Karpas-422 (cell line): ENCODE results near the gene TMEM126A. TPM values are rescaled to one million over a fixed set of nuclear protein-coding genes. Genes with fewer than 3 reads are reported as not detected.
"Not testable (repeated sequence)": the region's sequence is repeated elsewhere in the genome, so short reads cannot be mapped to it uniquely, and the experiment has no call there.

Experiments
- DNase-seq: peaks from one replicate; pipeline ENCODE4 v3.0.0-alpha.2; 2015
- H2AFZ ChIP-seq: fragments of 200-600 bp; sonication (generic); 2 replicates; pipeline ENCODE4 v1.6.1; 2014; ENCODE audit warnings: antibody characterized with exemption, low read length, mixed read lengths
- H3K27ac ChIP-seq: fragments of 200-600 bp; sonication (generic); 2 replicates; pipeline ENCODE4 v1.5.1; 2014; ENCODE audit warnings: mild to moderate bottlenecking, low read length, moderate library complexity
- H3K27me3 ChIP-seq: fragments of 200-600 bp; sonication (generic); 2 replicates; pipeline ENCODE4 v1.6.1; 2014; ENCODE audit warnings: low read length, mixed read lengths
- H3K36me3 ChIP-seq: fragments of 200-600 bp; sonication (generic); 2 replicates; pipeline ENCODE4 v1.6.1; 2014; ENCODE audit warnings: low read length, mixed read lengths; ENCODE audit not compliant: insufficient read depth
- H3K4me1 ChIP-seq: fragments of 200-600 bp; sonication (generic); 2 replicates; pipeline ENCODE4 v1.6.1; 2014; ENCODE audit warnings: mild to moderate bottlenecking, low read length, mixed read lengths
- H3K4me2 ChIP-seq: fragments of 200-600 bp; sonication (generic); 2 replicates; pipeline ENCODE4 v1.6.1; 2014; ENCODE audit warnings: low read length, low read depth, mild to moderate bottlenecking; ENCODE audit not compliant: poor library complexity, severe bottlenecking
- H3K4me3 ChIP-seq: fragments of 200-600 bp; sonication (generic); 2 replicates; pipeline ENCODE4 v1.5.1; 2014; ENCODE audit warnings: mild to moderate bottlenecking, antibody characterized with exemption, low read length, mixed read lengths
- H3K79me2 ChIP-seq: fragments of 200-600 bp; sonication (generic); 2 replicates; pipeline ENCODE4 v1.6.1; 2014; ENCODE audit warnings: mild to moderate bottlenecking, low read length, mixed read lengths
- H3K9ac ChIP-seq: fragments of 200-600 bp; sonication (generic); 2 replicates; pipeline ENCODE4 v1.6.0; 2014; ENCODE audit warnings: low read length
- H3K9me2 ChIP-seq: fragments of 200-600 bp; sonication (generic), shearing (Covaris generic); replicated peaks from 2 replicates; pipeline ENCODE4 v1.6.0; 2014; ENCODE audit warnings: mild to moderate bottlenecking, low read length, moderate library complexity; ENCODE audit not compliant: insufficient read depth
- H3K9me3 ChIP-seq: fragments of 300-700, 200-600 bp; sonication (generic); 2 replicates; pipeline ENCODE4 v1.6.1; 2014; ENCODE audit warnings: low read length, mixed read lengths
- H4K20me1 ChIP-seq: fragments of 200-600 bp; sonication (generic); 2 replicates; pipeline ENCODE4 v1.6.1; 2014; ENCODE audit warnings: mild to moderate bottlenecking, antibody characterized with exemption, low read length, low read depth; ENCODE audit not compliant: insufficient read depth
- total RNA-seq: library from RNA; depleted of rRNA; stranded (reverse); fragments of >200 nt; shearing (Covaris generic); gene quantifications from 2 replicates; pipeline ENCODE4 v1.2.3, GENCODE V29; 2014; ENCODE audit warnings: low replicate concordance

The TMEM126A gene
- total RNA-seq, 1 experiment from 2014 or later: 77.2 TPM

GRCh38 chr11:85663753-85664614 lies 16.2 kb downstream of the TMEM126A start:
- peaks cover 52% of the 10 kb centered on the region for H4K20me1 ChIP-seq
- no peaks in the 10 kb centered on the region for H3K9me3 ChIP-seq
- H3K36me3 ChIP-seq: peaks cover 46% of the 10 kb centered on the region
- peaks cover 47% of the 10 kb centered on the region for H3K4me1 ChIP-seq
- H3K4me2 ChIP-seq: peak overlapping the region; percentile 89
- H3K27ac ChIP-seq: peak overlapping the region; percentile 81
- H3K79me2 ChIP-seq: peaks cover 59% of the 10 kb centered on the region
- H3K4me3 ChIP-seq: peak overlapping the region; percentile 75
- peak overlapping the region; percentile 93 for H3K9ac ChIP-seq
- no peaks in the 10 kb centered on the region for H3K27me3 ChIP-seq
- peak; percentile 96 for DNase-seq
- 0 out of 2 replicates have a peak overlapping the region, but pooled peaks have one; percentile 12 for H2AFZ ChIP-seq
- no peaks in the 10 kb centered on the region for H3K9me2 ChIP-seq

- peaks cover 50% of the 10 kb centered on the region for H3K79me2 ChIP-seq
These were observed 17.1 kb downstream of the TMEM126A start, which contains the start of gene CREBZF for GRCh38 chr11:85664615-85665481. TSS of gene CREBZF (minus strand) at chr11:85665129. CDS start at chr11:85664875, 254 bp downstream.

GRCh38 chr11:85665733-85666132 lies 18.0 kb downstream of the TMEM126A start:
- H3K4me1 ChIP-seq: peaks cover 30% of the 10 kb centered on the region
- peaks cover 42% of the 10 kb centered on the region for H3K79me2 ChIP-seq
- H3K9me3 ChIP-seq: no peaks in the 10 kb centered on the region
- H3K27ac ChIP-seq: no peak overlapping the region
- peak overlapping the region; percentile 75 for H3K4me3 ChIP-seq
- peak overlapping the region; percentile 68 for H2AFZ ChIP-seq
- H3K9ac ChIP-seq: peak overlapping the region; percentile 93; the same call in 1 of the 2 replicates
- no peaks in the 10 kb centered on the region for H3K9me2 ChIP-seq
- peak overlapping the region; percentile 89 for H3K4me2 ChIP-seq
- DNase-seq: no peak
- H4K20me1 ChIP-seq: peaks cover 34% of the 10 kb centered on the region
- H3K36me3 ChIP-seq: peaks cover 29% of the 10 kb centered on the region
- no peaks in the 10 kb centered on the region for H3K27me3 ChIP-seq

More at GRCh38 chr11:85664615-85665481, 17.1 kb downstream of the TMEM126A start, which contains the start of gene CREBZF:
- DNase-seq: peak; percentile 100
- Histone ChIP-seq H3K27ac (peak within 1 kb of the TSS; percentile 81), H3K9me3 (no peaks in the 10 kb centered on the region), H3K9me2 (no peaks in the 10 kb centered on the region), H2AFZ (peak within 1 kb of the TSS; percentile 68), H3K9ac (peak within 1 kb of the TSS; percentile 93), H4K20me1 (peaks cover 43% of the 10 kb centered on the region), H3K4me1 (peaks cover 39% of the 10 kb centered on the region), H3K36me3 (peaks cover 38% of the 10 kb centered on the region), H3K27me3 (no peaks in the 10 kb centered on the region), H3K4me3 (peak within 1 kb of the TSS; percentile 75), H3K4me2 (peak within 1 kb of the TSS; percentile 89)

- peaks cover 25% of the 10 kb centered on the region for H4K20me1 ChIP-seq
- H3K27ac ChIP-seq: no peak overlapping the region
- H3K9me3 ChIP-seq: no peaks in the 10 kb centered on the region
- peaks cover 20% of the 10 kb centered on the region for H3K36me3 ChIP-seq
- H3K27me3 ChIP-seq: no peaks in the 10 kb centered on the region
- DNase-seq: no peak
- H2AFZ ChIP-seq: peak overlapping the region; percentile 68
- H3K9me2 ChIP-seq: no peaks in the 10 kb centered on the region
- H3K79me2 ChIP-seq: peaks cover 32% of the 10 kb centered on the region
- no peak overlapping the region for H3K9ac ChIP-seq
- no peak overlapping the region for H3K4me2 ChIP-seq
- H3K4me3 ChIP-seq: no peak overlapping the region
- peaks cover 20% of the 10 kb centered on the region for H3K4me1 ChIP-seq
These were observed 18.9 kb downstream of the TMEM126A start for GRCh38 chr11:85666687-85667086.

DNA sequence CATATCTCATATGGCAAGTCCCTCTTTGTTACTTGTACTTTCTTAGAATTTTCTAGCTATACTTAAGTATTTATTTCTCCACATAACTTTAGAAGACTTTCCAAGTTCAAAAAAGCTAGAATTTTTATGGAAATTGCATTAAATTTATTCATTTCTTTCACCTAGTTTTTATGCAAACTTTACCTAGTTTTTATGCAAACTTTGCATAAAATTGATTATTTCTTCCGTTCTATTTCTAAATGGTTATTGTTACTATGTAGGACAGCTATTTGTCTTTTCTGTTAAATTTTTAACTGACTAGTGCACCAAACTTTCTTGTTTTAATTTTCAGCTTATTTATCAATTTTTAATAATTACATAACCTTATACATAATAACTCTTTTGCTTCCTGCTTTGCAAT lies 20.4 kb downstream of the TMEM126A start:
- Histone ChIP-seq H3K4me1 (peaks cover 13% of the 10 kb centered on the region), H3K4me3 (no peak overlapping the region), H3K36me3 (peaks cover 7% of the 10 kb centered on the region), H3K4me2 (no peak overlapping the region), H3K9me3 (no peaks in the 10 kb centered on the region), H3K9ac (no peak overlapping the region), H3K9me2 (no peaks in the 10 kb centered on the region), H2AFZ (no peak overlapping the region), H3K27me3 (peaks cover 6% of the 10 kb centered on the region; the same call in 1 of the 2 replicates), H4K20me1 (peaks cover 12% of the 10 kb centered on the region), H3K79me2 (peaks cover 17% of the 10 kb centered on the region), H3K27ac (no peak overlapping the region)
- DNase-seq: no peak

GRCh38 chr11:85670949-85671663 lies 23.3 kb downstream of the TMEM126A start:
- H3K4me3 ChIP-seq: not testable (repeated sequence)

DNA sequence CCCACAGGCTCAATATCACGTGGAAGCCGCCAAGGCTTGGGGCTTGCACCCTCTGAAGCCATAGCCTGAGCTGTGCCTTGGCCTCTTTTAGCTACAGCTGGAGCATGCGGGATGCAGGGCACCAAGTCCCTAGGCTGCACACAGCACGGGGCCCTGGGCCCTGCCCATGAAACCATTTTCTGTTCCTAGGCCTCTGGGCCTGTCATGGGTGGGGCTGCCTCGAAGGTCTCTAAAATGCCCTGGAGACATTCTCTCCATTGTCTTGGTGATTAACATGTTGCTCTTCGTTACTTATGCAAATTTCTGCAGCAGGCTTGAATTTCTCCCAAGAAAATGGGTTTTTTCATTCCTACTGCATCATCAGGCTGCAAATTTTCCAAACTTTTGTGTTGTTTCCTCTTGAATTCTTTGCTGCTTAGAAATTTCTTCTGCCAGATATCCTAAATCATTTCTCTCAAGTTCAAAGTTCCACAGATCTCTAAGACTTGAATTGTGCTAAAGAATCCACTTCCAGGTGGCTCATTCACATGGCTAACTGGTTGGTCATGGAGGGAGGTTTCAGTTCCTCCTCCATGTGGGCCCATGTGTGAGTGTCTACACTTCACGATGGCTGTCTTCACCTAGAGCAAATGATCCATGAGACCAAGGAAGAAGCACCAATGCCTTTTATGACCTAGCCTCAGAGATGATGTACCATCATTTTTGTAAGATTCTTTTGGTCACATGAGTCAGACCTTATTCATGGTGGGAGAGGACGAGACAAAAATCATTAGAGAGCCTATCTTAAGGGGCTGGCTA lies 24.5 kb downstream of the TMEM126A start:
- H3K9me3 ChIP-seq: no peaks in the 10 kb centered on the region
- H3K4me2 ChIP-seq: no peak overlapping the region
- H3K27ac ChIP-seq: no peak overlapping the region
- no peak overlapping the region for H2AFZ ChIP-seq
- H3K36me3 ChIP-seq: no peaks in the 10 kb centered on the region
- H3K27me3 ChIP-seq: peaks cover 14% of the 10 kb centered on the region; the same call in 1 of the 2 replicates
- H3K79me2 ChIP-seq: no peaks in the 10 kb centered on the region
- peaks cover 6% of the 10 kb centered on the region for H3K4me1 ChIP-seq
- no peaks in the 10 kb centered on the region for H4K20me1 ChIP-seq
- no peak overlapping the region for H3K9ac ChIP-seq
- H3K9me2 ChIP-seq: no peaks in the 10 kb centered on the region
- DNase-seq: no peak
- H3K4me3 ChIP-seq: no peak overlapping the region

More at GRCh38 chr11:85670949-85671663, 23.3 kb downstream of the TMEM126A start:
- H3K4me1 ChIP-seq, H3K4me2 ChIP-seq, H3K27ac ChIP-seq, H3K9ac ChIP-seq, H3K36me3 ChIP-seq, H3K9me2 ChIP-seq, H2AFZ ChIP-seq, DNase-seq, H3K9me3 ChIP-seq, H4K20me1 ChIP-seq, H3K79me2 ChIP-seq: not testable (repeated sequence)
- H3K27me3 ChIP-seq: peaks cover 14% of the 10 kb centered on the region; the same call in 1 of the 2 replicates
